HEK293 (cell line): ENCODE measurements around the gene CCDC63.
"Not testable (repeated sequence)": the region's sequence is repeated elsewhere in the genome, so short reads cannot be mapped to it uniquely, and the experiment has no call there.

Experiments used
- CTCF ChIA-PET: fragments of 350-600 bp; formaldehyde crosslinking; extraction: SDS; loops from one replicate; lab custom pipeline; 2021; ENCODE audit warnings: antibody characterized with exemption; lab: Yijun Ruan, JAX
- POLR2A ChIA-PET: fragments of 300-600 bp; formaldehyde crosslinking; extraction: SDS; loops from one replicate; lab custom pipeline; 2020; ENCODE audit warnings: antibody characterized with exemption, inconsistent platforms; lab: Yijun Ruan, JAX
- H3K27ac ChIP-seq: fragments of 200-500 bp; sonication (Bioruptor generic); 2 replicates; pipeline ENCODE4 v1.5.1; 2014; ENCODE audit warnings: low read depth, low read length, control low read depth, inconsistent platforms; ENCODE audit errors: extremely low read depth
- H3K36me3 ChIP-seq, 2 experiments: fragments of 200-500 bp in 1 of 2; sonication (Bioruptor generic) in 1 of 2; 1 replicate in 1 of 2; 2 replicates in 1 of 2; pipeline ENCODE4 v1.5.1; 2014 to 2017; ENCODE audit warnings: inconsistent platforms in 2 of 2, low read length in 2 of 2; ENCODE audit not compliant: control insufficient read depth in 2 of 2, insufficient read depth in 1 of 2
- H3K4me1 ChIP-seq: fragments of 200-500 bp; sonication (Bioruptor generic); 2 replicates; pipeline ENCODE4 v1.5.1; 2014; ENCODE audit warnings: mild to moderate bottlenecking, low read length, inconsistent platforms; ENCODE audit not compliant: control insufficient read depth, insufficient read depth
- H3K4me3 ChIP-seq: 2 replicates; pipeline ENCODE4 v1.5.1; 2011; ENCODE audit warnings: low read depth, mild to moderate bottlenecking, control low read depth, low read length, moderate library complexity
- H3K9me3 ChIP-seq: fragments of 200-500 bp; sonication (Bioruptor generic); 2 replicates; pipeline ENCODE4 v1.5.1; 2014; ENCODE audit warnings: low read depth, low read length, inconsistent platforms; ENCODE audit not compliant: control insufficient read depth, insufficient read depth
- AEBP2 ChIP-seq: fragments of 450-650 bp; formaldehyde crosslinking; IDR thresholded peaks from 2 replicates; pipeline ENCODE4 v1.5.1; 2016; ENCODE audit warnings: missing biosample characterization, missing genetic modification characterization, borderline replicate concordance
- BCL11A ChIP-seq: fragments of 450-650 bp; formaldehyde crosslinking; IDR thresholded peaks from 2 replicates; pipeline ENCODE4 v1.5.1; 2016; ENCODE audit warnings: low read depth, missing biosample characterization, missing genetic modification characterization
- ZBTB10 ChIP-seq: fragments of 450-650 bp; formaldehyde crosslinking; IDR thresholded peaks from 2 replicates; pipeline ENCODE4 v1.5.1; 2016; ENCODE audit warnings: missing biosample characterization, missing genetic modification characterization
- ZBTB49 ChIP-seq: fragments of 450-650 bp; formaldehyde crosslinking; IDR thresholded peaks from 2 replicates; pipeline ENCODE4 v1.5.1; 2016; ENCODE audit warnings: missing biosample characterization, missing genetic modification characterization, low read depth
- ZIC2 ChIP-seq: fragments of 450-650 bp; formaldehyde crosslinking; IDR thresholded peaks from 2 replicates; pipeline ENCODE4 v1.5.1; 2016; ENCODE audit warnings: missing biosample characterization, missing genetic modification characterization
- ZNF138 ChIP-seq: fragments of 450-650 bp; formaldehyde crosslinking; IDR thresholded peaks from 2 replicates; pipeline ENCODE4 v1.5.1; 2016; ENCODE audit warnings: missing biosample characterization, missing genetic modification characterization, borderline replicate concordance
- ZNF19 ChIP-seq: fragments of 450-650 bp; formaldehyde crosslinking; IDR thresholded peaks from 2 replicates; pipeline ENCODE4; 2016; ENCODE audit warnings: missing biosample characterization, missing genetic modification characterization, low read depth
- ZNF2 ChIP-seq: fragments of 450-650 bp; formaldehyde crosslinking; IDR thresholded peaks from 2 replicates; pipeline ENCODE4 v1.5.1; 2016; ENCODE audit warnings: missing biosample characterization, missing genetic modification characterization
- ZNF221 ChIP-seq: fragments of 450-650 bp; formaldehyde crosslinking; IDR thresholded peaks from 2 replicates; pipeline ENCODE4 v1.5.1; 2017; ENCODE audit warnings: missing biosample characterization, missing genetic modification characterization, borderline replicate concordance
- ZNF561 ChIP-seq: fragments of 450-650 bp; IDR thresholded peaks from 2 replicates; pipeline ENCODE4 v1.5.1; 2018; ENCODE audit warnings: missing biosample characterization, missing genetic modification characterization, borderline replicate concordance
- ZNF610 ChIP-seq: fragments of 450-650 bp; formaldehyde crosslinking; IDR thresholded peaks from 2 replicates; pipeline ENCODE4 v1.5.1; 2016; ENCODE audit warnings: missing biosample characterization, missing genetic modification characterization, borderline replicate concordance
- ZNF629 ChIP-seq: fragments of 450-650 bp; formaldehyde crosslinking; IDR thresholded peaks from 2 replicates; pipeline ENCODE4 v1.5.1; 2017; ENCODE audit warnings: missing biosample characterization, missing genetic modification characterization
- ZNF658 ChIP-seq: fragments of 450-650 bp; formaldehyde crosslinking; IDR thresholded peaks from 2 replicates; pipeline ENCODE4; 2016; ENCODE audit warnings: missing biosample characterization, missing genetic modification characterization
- ZNF792 ChIP-seq: fragments of 450-650 bp; formaldehyde crosslinking; IDR thresholded peaks from 2 replicates; pipeline ENCODE4 v1.5.1; 2016; ENCODE audit warnings: missing biosample characterization, missing genetic modification characterization
- TF ChIP-seq, protein P1 (sequence below): fragments of 450-650 bp; formaldehyde crosslinking; IDR thresholded peaks from 2 replicates; pipeline ENCODE4 v1.5.1; 2016; ENCODE audit warnings: missing biosample characterization, missing genetic modification characterization
- TF ChIP-seq, protein P2 (sequence below): fragments of 450-650 bp; formaldehyde crosslinking; IDR thresholded peaks from 2 replicates; pipeline ENCODE4 v1.5.1; 2016; ENCODE audit warnings: missing biosample characterization, missing genetic modification characterization

Gene CCDC63

DNA sequence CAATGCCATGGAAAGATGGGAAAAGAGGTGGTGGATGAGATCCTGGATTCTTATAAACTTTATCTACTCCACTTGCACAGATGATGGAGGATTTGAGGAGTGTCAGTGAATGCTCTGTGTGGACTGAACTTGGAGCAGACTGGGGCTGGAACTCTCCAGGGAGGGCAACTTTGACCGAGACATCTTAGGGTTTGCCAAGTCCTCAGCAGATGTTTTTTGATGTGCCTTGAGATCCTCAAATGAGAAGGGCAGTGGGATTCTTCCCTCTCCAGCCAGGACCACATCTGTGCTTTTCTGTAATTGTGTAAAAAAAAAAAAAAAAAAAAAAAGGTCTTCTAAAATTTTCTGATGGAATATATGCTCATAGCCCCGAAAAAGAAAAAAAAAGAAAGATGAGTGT, 96.6 kb downstream of the CCDC63 start:
- H3K4me3 ChIP-seq: no peak overlapping the region
- CTCF ChIA-PET: interaction anchor here (0.6 kb wide), 1 partner anchor 11 kb away, joined by 4 read pairs; no protein-coding TSS in a partner anchor
- POLR2A ChIA-PET: no interaction called here
- H3K36me3 ChIP-seq: no peaks in the 10 kb centered on the region
- TF ChIP-seq ZNF2 (tag by site-specific recombination) (no peak), ZNF221 (tag by site-specific recombination) (no peak), ZNF561 (tag by site-specific recombination) (no peak), AEBP2 (tag by site-specific recombination) (no peak), ZNF138 (tag by site-specific recombination) (no peak), BCL11A (tag by site-specific recombination) (no peak), ZNF610 (no peak), ZBTB10 (tag by site-specific recombination) (no peak), ZNF19 (no peak)
- peaks cover 3% of the 10 kb centered on the region; the same call in 1 of the 2 replicates for H3K9me3 ChIP-seq
- no peak overlapping the region for H3K27ac ChIP-seq
- no peaks in the 10 kb centered on the region for H3K4me1 ChIP-seq

GRCh38 chr12:110948041-110948440, 101.3 kb downstream of the CCDC63 start:
- H3K36me3 ChIP-seq: no peaks in the 10 kb centered on the region
- peaks cover 3% of the 10 kb centered on the region; the same call in 1 of the 2 replicates for H3K9me3 ChIP-seq
- H3K4me3 ChIP-seq: no peak overlapping the region
- no peaks in the 10 kb centered on the region for H3K4me1 ChIP-seq
- no peak overlapping the region for H3K27ac ChIP-seq
- no peak for TF ChIP-seq ZBTB49 (tag by site-specific recombination)
- no peak for TF ChIP-seq ZNF658
- no peak for TF ChIP-seq ZIC2 (tag by site-specific recombination)
- no peak for TF ChIP-seq ZNF792 (tag by site-specific recombination)
- TF ChIP-seq, protein P1, sequence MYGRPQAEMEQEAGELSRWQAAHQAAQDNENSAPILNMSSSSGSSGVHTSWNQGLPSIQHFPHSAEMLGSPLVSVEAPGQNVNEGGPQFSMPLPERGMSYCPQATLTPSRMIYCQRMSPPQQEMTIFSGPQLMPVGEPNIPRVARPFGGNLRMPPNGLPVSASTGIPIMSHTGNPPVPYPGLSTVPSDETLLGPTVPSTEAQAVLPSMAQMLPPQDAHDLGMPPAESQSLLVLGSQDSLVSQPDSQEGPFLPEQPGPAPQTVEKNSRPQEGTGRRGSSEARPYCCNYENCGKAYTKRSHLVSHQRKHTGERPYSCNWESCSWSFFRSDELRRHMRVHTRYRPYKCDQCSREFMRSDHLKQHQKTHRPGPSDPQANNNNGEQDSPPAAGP (tag by site-specific recombination): no peak
- TF ChIP-seq ZNF629 (tag by site-specific recombination): no peak
- TF ChIP-seq, protein P2, sequence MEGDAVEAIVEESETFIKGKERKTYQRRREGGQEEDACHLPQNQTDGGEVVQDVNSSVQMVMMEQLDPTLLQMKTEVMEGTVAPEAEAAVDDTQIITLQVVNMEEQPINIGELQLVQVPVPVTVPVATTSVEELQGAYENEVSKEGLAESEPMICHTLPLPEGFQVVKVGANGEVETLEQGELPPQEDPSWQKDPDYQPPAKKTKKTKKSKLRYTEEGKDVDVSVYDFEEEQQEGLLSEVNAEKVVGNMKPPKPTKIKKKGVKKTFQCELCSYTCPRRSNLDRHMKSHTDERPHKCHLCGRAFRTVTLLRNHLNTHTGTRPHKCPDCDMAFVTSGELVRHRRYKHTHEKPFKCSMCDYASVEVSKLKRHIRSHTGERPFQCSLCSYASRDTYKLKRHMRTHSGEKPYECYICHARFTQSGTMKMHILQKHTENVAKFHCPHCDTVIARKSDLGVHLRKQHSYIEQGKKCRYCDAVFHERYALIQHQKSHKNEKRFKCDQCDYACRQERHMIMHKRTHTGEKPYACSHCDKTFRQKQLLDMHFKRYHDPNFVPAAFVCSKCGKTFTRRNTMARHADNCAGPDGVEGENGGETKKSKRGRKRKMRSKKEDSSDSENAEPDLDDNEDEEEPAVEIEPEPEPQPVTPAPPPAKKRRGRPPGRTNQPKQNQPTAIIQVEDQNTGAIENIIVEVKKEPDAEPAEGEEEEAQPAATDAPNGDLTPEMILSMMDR (tag by site-specific recombination): no peak
- ChIA-PET POLR2A (no interaction called here), CTCF (interaction anchor here (1.1 kb wide), 1 partner anchor 11 kb away, joined by 5 read pairs; no protein-coding TSS in a partner anchor)

- H3K4me3 ChIP-seq, CTCF ChIA-PET: not testable (repeated sequence)
- POLR2A ChIA-PET: interaction anchor here (0.6 kb wide), 1 partner anchor 49 kb away, joined by 3 read pairs; no protein-coding TSS in a partner anchor
Measured at GRCh38 chr12:110950466-110950865, 103.7 kb downstream of the CCDC63 start.

DNA sequence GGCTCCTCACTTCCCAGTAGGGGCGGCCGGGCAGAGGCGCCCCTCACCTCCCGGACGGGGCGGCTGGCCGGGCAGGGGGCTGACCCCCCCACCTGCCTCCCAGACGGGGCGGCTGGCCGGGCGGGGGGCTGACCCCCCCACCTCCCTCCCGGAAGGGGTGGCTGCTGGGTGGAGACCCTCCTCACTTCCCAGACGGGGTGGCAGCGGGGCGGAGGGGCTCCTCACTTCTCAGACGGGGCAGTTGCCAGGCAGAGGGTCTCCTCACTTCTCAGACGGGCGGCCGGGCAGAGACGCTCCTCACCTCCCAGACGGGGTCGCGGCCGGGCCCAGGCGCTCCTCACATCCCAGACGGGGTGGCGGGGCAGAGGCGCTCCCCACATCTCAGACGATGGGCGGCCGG, 104.1 kb downstream of the CCDC63 start:
- H3K4me3 ChIP-seq, H3K4me1 ChIP-seq, CTCF ChIA-PET, H3K9me3 ChIP-seq, H3K36me3 ChIP-seq, H3K27ac ChIP-seq: not testable (repeated sequence)
- POLR2A ChIA-PET: interaction anchor here (0.6 kb wide), 1 partner anchor 49 kb away, joined by 3 read pairs; no protein-coding TSS in a partner anchor

More at GRCh38 chr12:110950466-110950865, 103.7 kb downstream of the CCDC63 start:
- H3K9me3 ChIP-seq, H3K4me1 ChIP-seq, H3K27ac ChIP-seq, H3K36me3 ChIP-seq: not testable (repeated sequence)
